Spinal cord (tissue), 10 donors: Measurements from ENCODE around the gene GCNT2. TPM values are rescaled to one million over a fixed set of nuclear protein-coding genes. Genes with fewer than 3 reads are reported as not detected.
"Not testable (repeated sequence)": the region's sequence is repeated elsewhere in the genome, so short reads cannot be mapped to it uniquely, and the experiment has no call there.

Experiments
- DNase-seq, 6 donors: peaks; one replicate each; pipeline versions ENCODE4 v3.0.0 to v3.0.0-alpha.2; 2013 to 2015; ENCODE audit warnings: low spot score in 6 of 6, low read depth in 4 of 6
- H3K27ac ChIP-seq: one replicate; pipeline ENCODE4 v1.5.1; 2013; ENCODE audit warnings: low read depth, low read length, control low read depth
- H3K27me3 ChIP-seq: one replicate; pipeline ENCODE4 v1.6.1; 2013; ENCODE audit warnings: low read length; ENCODE audit not compliant: control insufficient read depth, insufficient read depth
- H3K36me3 ChIP-seq: one replicate; pipeline ENCODE4 v1.6.1; 2013; ENCODE audit warnings: low read length; ENCODE audit not compliant: control insufficient read depth, insufficient read depth
- H3K4me1 ChIP-seq: one replicate; pipeline ENCODE4 v1.6.1; 2013; ENCODE audit warnings: low read length; ENCODE audit not compliant: control insufficient read depth, insufficient read depth
- H3K4me3 ChIP-seq: one replicate; pipeline ENCODE4 v1.5.1; 2013; ENCODE audit warnings: low read depth, low read length, control low read depth
- H3K9me3 ChIP-seq: one replicate; pipeline ENCODE4 v1.6.1; 2013; ENCODE audit warnings: low read length; ENCODE audit not compliant: control insufficient read depth, insufficient read depth
- WGBS: methylation state at CpG from one replicate; pipeline ENCODE4 v1.1.5; 2013; ENCODE audit warnings: missing lambda C conversion rate; ENCODE audit not compliant: insufficient coverage; 5-methylcytosine and 5-hydroxymethylcytosine counted together
- polyA plus RNA-seq, 2 donors: library from polyadenylated mRNA; unstranded; fragments of 120-200 nt; gene quantifications; one replicate each; pipeline ENCODE4 v1.2.1, GENCODE V29; 2013; ENCODE audit not compliant: insufficient read length in 2 of 2
- total RNA-seq, 2 donors: library from RNA; depleted of rRNA in 1 of 2; stranded (reverse); fragments of 120-200 nt in 1 of 2; fragments of >200 nt in 1 of 2; gene quantifications; one replicate each; pipeline versions ENCODE4 v1.2.3 to v1.2.4, GENCODE V29; 2013 to 2014
- donor health status: healthy.

The GCNT2 gene
- total and polyA plus RNA-seq, 4 donors: 7.9 to 28.8 (median 13.2) TPM

GRCh38 chr6:10567256-10568026 is 46.3 kb downstream of the GCNT2 start:
- H3K27ac ChIP-seq: no peak overlapping the region
- H3K4me1 ChIP-seq: no peaks in the 10 kb centered on the region
- DNase-seq: no peak
- WGBS: 92% methylated on average over 2 of the region's 6 CpGs
- peaks cover 7% of the 10 kb centered on the region for H3K36me3 ChIP-seq
- no peak overlapping the region for H3K4me3 ChIP-seq
- no peaks in the 10 kb centered on the region for H3K9me3 ChIP-seq
- no peaks in the 10 kb centered on the region for H3K27me3 ChIP-seq

DNA sequence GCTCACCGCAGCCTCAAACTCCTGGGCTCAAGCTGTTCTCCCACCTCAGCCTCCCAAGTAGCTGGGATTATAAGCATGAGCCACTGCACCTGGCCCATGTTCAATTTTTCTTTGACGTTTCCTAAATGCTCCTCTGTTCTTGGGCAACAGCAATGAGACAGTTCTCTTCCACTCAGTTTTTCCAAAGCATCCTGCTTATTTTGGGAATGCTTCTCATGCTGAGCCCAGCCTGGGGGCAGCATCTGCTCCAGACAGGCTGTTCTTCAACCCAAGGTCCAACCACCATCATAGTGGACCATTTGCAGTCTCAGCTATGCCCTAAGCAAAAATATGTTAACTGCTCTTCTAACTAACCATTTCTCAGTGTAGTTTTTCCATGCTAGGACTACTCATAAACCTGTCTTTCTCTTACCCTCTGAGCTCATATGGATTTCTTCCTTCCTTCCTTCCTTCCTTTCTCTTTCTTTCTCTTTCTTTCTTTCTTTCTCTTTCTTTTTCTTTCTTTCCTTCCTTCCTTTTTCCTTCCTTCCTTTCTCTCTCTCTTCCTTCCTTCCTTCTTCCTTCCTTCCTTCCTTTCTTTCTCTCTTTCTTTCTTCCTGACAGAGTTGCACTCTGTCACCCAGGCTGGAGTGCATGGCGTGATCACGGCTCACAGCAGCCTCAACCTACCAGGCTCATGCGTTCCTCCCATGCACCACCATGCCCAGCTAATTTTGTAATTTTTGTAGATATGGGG is 48.4 kb downstream of the GCNT2 start:
- no peak overlapping the region for H3K27ac ChIP-seq
- 66% methylated on average over 2 of the region's 5 CpGs for WGBS
- no peak for DNase-seq
- H3K4me1 ChIP-seq: no peaks in the 10 kb centered on the region
- no peak overlapping the region for H3K4me3 ChIP-seq
- no peaks in the 10 kb centered on the region for H3K27me3 ChIP-seq
- no peaks in the 10 kb centered on the region for H3K9me3 ChIP-seq
- H3K36me3 ChIP-seq: peaks cover 5% of the 10 kb centered on the region

- not testable (repeated sequence) for H3K36me3 ChIP-seq, H3K4me3 ChIP-seq, H3K4me1 ChIP-seq, H3K9me3 ChIP-seq, H3K27me3 ChIP-seq, DNase-seq, H3K27ac ChIP-seq
- no CpG with 5 or more reads among the region's 5 CpGs for WGBS
These were observed 54.4 kb downstream of the GCNT2 start for GRCh38 chr6:10575519-10575918.

DNA sequence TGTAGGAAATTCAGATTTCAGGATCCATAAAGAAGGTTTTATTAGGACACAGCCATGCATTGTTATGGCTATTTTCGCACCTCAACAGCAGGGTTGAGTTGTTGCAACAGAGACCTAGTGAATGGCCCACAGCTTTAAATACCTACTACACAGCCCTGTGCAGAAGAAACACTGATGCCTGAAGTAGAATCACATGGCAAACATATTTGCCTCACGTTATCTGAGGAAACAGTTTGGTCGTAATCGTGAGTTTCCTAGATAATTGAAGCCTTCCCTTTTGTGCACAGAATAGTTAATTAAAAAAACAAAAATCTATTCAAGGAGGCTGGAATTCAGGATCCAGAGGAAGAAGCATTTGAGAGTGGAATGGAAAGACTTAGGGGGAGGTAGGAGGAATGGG is 55.1 kb downstream of the GCNT2 start:
- no peaks in the 10 kb centered on the region for H3K36me3 ChIP-seq
- no peak for DNase-seq
- H3K9me3 ChIP-seq: no peaks in the 10 kb centered on the region
- no peaks in the 10 kb centered on the region for H3K4me1 ChIP-seq
- no peak overlapping the region for H3K27ac ChIP-seq
- H3K4me3 ChIP-seq: no peak overlapping the region
- H3K27me3 ChIP-seq: no peaks in the 10 kb centered on the region
- 100% methylated on average over 1 of the region's 4 CpGs for WGBS

DNA sequence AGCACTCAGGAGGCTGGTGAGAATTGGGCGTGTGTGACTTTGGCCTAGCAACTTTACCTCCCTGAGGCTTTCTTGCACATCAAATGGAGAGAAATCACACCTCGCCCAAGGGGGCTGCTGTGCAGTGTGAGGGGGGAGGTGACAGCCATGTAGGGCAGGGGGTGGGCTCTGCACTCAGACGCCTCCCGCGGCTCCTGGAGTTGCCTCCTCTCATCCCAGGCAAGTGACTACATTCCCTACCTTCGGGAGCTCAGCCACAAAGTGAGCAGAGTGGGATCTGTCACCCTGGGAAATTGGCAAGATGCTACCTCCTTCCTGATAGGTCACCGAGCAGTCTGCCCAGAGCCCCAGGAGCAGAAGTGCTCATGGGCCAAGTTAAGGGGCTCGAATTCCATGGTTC is 56.0 kb downstream of the GCNT2 start:
- Histone ChIP-seq H3K9me3 (no peaks in the 10 kb centered on the region), H3K4me3 (no peak overlapping the region), H3K36me3 (no peaks in the 10 kb centered on the region), H3K4me1 (no peaks in the 10 kb centered on the region), H3K27me3 (no peaks in the 10 kb centered on the region), H3K27ac (no peak overlapping the region)
- WGBS: 95% methylated on average over 3 of the region's 8 CpGs
- DNase-seq: no peak

DNA sequence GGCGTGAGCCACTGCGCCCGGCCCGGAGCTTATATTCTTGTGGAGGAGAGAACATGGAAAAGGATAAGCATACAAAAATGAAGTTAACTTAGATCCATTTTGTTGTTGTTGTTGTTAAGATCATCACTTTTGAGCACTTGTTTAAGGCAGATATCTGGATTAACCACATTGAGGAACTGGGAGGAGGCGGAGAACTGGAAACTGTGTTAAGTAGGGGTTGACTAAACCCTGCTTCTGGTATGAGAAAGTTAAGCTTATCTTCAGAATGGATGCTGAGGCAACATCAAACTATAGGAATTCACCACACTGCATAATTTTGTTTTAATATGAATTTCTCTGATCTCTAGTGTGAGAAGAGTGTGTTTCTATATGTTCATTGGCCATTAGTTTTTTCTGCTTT is 57.6 kb downstream of the GCNT2 start:
- H3K4me1 ChIP-seq: no peaks in the 10 kb centered on the region
- no peak for DNase-seq
- no peak overlapping the region for H3K4me3 ChIP-seq
- no peaks in the 10 kb centered on the region for H3K9me3 ChIP-seq
- no peak overlapping the region for H3K27ac ChIP-seq
- 100% methylated on average over 2 of the region's 5 CpGs for WGBS
- no peaks in the 10 kb centered on the region for H3K36me3 ChIP-seq
- H3K27me3 ChIP-seq: no peaks in the 10 kb centered on the region

DNA sequence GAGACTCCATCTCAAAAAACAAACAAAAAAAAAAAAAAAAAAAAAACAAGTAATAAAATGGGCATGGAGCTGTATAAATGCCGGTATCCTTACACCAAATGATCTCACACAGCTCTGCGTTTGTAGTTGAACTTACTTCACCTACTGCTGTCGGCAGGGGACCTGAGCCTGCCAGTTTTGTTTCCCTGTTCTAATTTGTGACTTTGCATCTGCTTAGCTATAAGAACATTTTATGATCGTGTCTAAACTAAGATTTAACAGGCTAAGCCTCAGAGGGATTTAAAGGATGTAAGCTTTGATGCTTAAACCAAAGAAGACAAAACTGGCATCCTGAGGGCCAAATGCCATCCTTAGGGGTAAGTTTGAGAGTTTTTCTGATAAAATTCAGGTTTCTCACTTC is 58.7 kb downstream of the GCNT2 start:
- H3K9me3 ChIP-seq: no peaks in the 10 kb centered on the region
- H3K4me3 ChIP-seq: no peak overlapping the region
- 50% methylated on average over 2 of the region's 4 CpGs for WGBS
- no peaks in the 10 kb centered on the region for H3K36me3 ChIP-seq
- H3K27ac ChIP-seq: no peak overlapping the region
- no peak for DNase-seq
- no peaks in the 10 kb centered on the region for H3K4me1 ChIP-seq
- H3K27me3 ChIP-seq: no peaks in the 10 kb centered on the region

GRCh38 chr6:10580570-10580969 is 59.4 kb downstream of the GCNT2 start:
- Histone ChIP-seq H3K4me1 (peaks cover 7% of the 10 kb centered on the region), H3K36me3 (no peaks in the 10 kb centered on the region), H3K9me3 (no peaks in the 10 kb centered on the region), H3K27me3 (no peaks in the 10 kb centered on the region), H3K4me3 (no peak overlapping the region), H3K27ac (no peak overlapping the region)
- DNase-seq: no peak
- WGBS: 49% methylated on average over 5 of the region's 7 CpGs

DNA sequence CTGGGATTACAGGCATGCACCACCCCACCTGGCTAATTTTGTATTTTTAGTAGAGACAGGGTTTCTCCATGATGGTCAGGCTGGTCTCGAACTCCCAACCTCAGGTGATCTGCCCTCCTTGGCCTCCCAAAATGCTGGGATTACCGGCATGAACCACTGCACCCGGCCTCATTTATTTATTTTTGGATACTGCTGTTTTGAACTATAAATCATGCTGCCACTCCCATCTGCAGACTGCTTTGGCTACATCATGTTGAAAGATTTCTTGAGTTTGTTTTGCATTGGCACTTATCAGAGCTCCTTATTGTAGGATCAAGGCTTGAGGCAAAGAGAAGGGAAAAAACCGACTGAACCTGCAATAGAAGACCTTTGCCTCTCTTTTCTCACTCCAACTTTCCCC is 60.3 kb downstream of the GCNT2 start:
- WGBS: 100% methylated on average over 1 of the region's 4 CpGs
- DNase-seq, H3K27me3 ChIP-seq, H3K4me1 ChIP-seq, H3K36me3 ChIP-seq, H3K4me3 ChIP-seq, H3K27ac ChIP-seq, H3K9me3 ChIP-seq: not testable (repeated sequence)
